RWPE2 (cell line): ENCODE data around the gene IYD.
"Not testable (repeated sequence)": the region's sequence is repeated elsewhere in the genome, so short reads cannot be mapped to it uniquely, and the experiment has no call there.

Experiments
- ATAC-seq: fragments of 200-7000 bp; cut with Tn5 transposase; 3 replicates; pipeline ENCODE4 v1.9.1; 2021; ENCODE audit warnings: low read depth
- DNase-seq: peaks from one replicate; pipeline ENCODE4 v3.0.0-alpha.2; 2020; ENCODE audit warnings: low spot score
- H3K27ac ChIP-seq: fragments of 450-650 bp; 2 replicates; pipeline ENCODE4 v1.5.1; 2017; ENCODE audit warnings: mild to moderate bottlenecking; ENCODE audit not compliant: poor library complexity, severe bottlenecking
- H3K27me3 ChIP-seq: fragments of 250-450 bp; sonication (Bioruptor Pico); 2 replicates; pipeline ENCODE4 v1.5.1; 2021; ENCODE audit warnings: mild to moderate bottlenecking, moderate library complexity; ENCODE audit not compliant: insufficient read depth, poor library complexity, severe bottlenecking
- H3K36me3 ChIP-seq: fragments of 250-450 bp; sonication (Bioruptor Pico); 2 replicates; pipeline ENCODE4 v1.5.1; 2020; ENCODE audit warnings: low read depth, mild to moderate bottlenecking, moderate library complexity
- H3K4me1 ChIP-seq: fragments of 250-450 bp; sonication (Bioruptor Pico); 2 replicates; pipeline ENCODE4 v1.5.1; 2021; ENCODE audit warnings: mild to moderate bottlenecking, moderate library complexity; ENCODE audit not compliant: insufficient read depth, poor library complexity, severe bottlenecking
- H3K4me3 ChIP-seq: fragments of 250-450 bp; sonication (Bioruptor Pico); 2 replicates; pipeline ENCODE4 v1.5.1; 2021; ENCODE audit warnings: mild to moderate bottlenecking, moderate library complexity; ENCODE audit not compliant: severe bottlenecking
- H3K9me3 ChIP-seq: fragments of 250-450 bp; sonication (Bioruptor Pico); 2 replicates; pipeline ENCODE4 v1.5.1; 2021; ENCODE audit warnings: mild to moderate bottlenecking, moderate library complexity; ENCODE audit not compliant: severe bottlenecking
- TF ChIP-seq, protein P1 (sequence below): fragments of 450-650 bp; IDR thresholded peaks from one replicate; pipeline ENCODE4 v1.5.1; 2017; ENCODE audit warnings: mild to moderate bottlenecking, moderate library complexity; ENCODE audit not compliant: poor library complexity, severe bottlenecking

The IYD gene

DNA sequence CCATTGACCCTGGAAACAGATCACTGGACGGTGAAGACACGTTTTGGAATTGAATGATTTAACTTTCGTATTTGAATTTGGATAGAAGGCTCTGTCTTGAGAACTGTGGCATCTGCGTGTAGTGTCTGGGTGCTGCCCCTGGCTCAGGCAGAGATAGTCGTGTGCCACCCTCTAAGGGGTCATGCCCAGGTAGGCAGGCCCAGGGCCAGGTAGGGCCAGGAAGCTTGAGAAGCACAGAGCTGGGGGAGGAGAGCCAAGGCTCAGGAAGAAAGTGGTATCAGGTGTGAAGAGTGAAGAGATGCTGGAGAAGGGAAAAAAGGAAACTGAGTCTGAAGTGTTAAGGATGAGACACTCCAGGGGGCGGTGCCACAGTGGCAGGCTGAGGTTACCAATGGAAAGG, 75.5 kb downstream of the IYD start:
- no peak overlapping the region for H3K4me3 ChIP-seq
- TF ChIP-seq, protein P1, sequence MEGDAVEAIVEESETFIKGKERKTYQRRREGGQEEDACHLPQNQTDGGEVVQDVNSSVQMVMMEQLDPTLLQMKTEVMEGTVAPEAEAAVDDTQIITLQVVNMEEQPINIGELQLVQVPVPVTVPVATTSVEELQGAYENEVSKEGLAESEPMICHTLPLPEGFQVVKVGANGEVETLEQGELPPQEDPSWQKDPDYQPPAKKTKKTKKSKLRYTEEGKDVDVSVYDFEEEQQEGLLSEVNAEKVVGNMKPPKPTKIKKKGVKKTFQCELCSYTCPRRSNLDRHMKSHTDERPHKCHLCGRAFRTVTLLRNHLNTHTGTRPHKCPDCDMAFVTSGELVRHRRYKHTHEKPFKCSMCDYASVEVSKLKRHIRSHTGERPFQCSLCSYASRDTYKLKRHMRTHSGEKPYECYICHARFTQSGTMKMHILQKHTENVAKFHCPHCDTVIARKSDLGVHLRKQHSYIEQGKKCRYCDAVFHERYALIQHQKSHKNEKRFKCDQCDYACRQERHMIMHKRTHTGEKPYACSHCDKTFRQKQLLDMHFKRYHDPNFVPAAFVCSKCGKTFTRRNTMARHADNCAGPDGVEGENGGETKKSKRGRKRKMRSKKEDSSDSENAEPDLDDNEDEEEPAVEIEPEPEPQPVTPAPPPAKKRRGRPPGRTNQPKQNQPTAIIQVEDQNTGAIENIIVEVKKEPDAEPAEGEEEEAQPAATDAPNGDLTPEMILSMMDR = no peak
- DNase-seq = no peak
- no peaks in the 10 kb centered on the region for H3K27me3 ChIP-seq
- no peak overlapping the region for H3K27ac ChIP-seq
- H3K36me3 ChIP-seq = no peaks in the 10 kb centered on the region
- no peaks in the 10 kb centered on the region for H3K9me3 ChIP-seq
- no peaks in the 10 kb centered on the region for H3K4me1 ChIP-seq
- no peak for ATAC-seq

DNA sequence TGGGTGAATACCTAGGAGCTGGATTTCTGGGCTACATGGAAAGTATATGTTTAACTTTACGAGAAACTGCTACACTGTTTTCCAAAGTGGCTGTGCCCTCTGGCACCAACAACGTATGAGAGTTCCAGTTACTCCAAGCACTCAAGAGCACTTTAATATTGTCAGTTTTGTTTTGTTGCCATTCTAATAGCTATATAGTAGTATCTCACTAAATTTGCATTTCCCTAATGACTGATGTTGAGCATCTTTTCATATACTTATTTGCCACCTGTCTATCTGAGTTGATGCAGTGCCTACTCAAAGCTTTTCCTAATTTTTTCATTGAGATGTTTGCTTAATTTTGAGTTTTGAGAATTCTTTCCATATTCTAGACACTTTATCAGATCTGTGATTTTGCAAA, 76.7 kb downstream of the IYD start:
- DNase-seq (no peak), ATAC-seq (no peak)
- Histone ChIP-seq H3K9me3 (no peaks in the 10 kb centered on the region), H3K27me3 (no peaks in the 10 kb centered on the region), H3K4me3 (no peak overlapping the region), H3K27ac (no peak overlapping the region), H3K36me3 (no peaks in the 10 kb centered on the region), H3K4me1 (no peaks in the 10 kb centered on the region)
- TF ChIP-seq, protein P1 = no peak

DNA sequence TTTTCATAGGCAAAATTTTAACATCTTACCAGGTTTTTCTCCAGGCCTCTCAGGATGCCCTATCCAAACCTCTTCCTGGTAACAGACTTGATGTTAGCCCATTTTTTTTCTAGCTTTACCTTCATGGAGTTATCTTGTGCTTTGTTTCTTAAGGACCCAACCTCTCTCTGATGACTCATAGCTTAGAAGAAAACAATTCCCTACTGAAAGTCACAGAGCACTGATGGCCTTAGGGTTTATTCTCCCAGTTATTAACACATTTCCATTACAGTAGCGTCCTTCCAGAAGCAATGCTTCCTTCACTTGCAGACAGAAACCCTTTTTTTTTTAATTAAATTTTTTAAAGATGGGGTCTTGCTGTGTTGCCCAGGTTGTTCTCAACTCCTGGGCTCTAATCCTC, 79.4 kb downstream of the IYD start:
- ATAC-seq (0 out of 3 replicates have a peak, but pooled peaks have one; percentile 25), DNase-seq (no peak)
- TF ChIP-seq, protein P1 = no peak
- Histone ChIP-seq H3K9me3 (no peaks in the 10 kb centered on the region), H3K4me1 (no peaks in the 10 kb centered on the region), H3K27ac (no peak overlapping the region), H3K36me3 (no peaks in the 10 kb centered on the region), H3K4me3 (no peak overlapping the region), H3K27me3 (no peaks in the 10 kb centered on the region)

DNA sequence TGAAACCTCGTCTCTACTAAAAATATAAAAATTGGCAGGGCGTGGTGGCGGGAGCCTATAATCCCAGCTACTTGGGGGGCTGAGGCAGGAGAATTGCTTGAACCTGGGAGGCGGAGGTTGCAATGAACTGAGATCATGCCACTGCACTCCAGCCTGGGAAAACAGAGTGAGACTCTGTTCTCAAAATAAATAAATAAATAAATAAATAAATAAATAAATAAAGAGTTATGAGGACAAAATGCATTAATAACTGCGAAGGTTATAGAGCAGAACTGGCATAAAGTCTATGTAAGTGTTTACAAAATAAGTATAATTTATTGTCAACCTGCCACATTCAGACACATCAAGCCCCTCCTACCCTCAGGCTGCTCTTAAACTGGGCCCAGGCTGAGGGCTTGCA, 80.2 kb downstream of the IYD start:
- H3K9me3 ChIP-seq, DNase-seq, H3K4me3 ChIP-seq, H3K4me1 ChIP-seq, H3K36me3 ChIP-seq, H3K27me3 ChIP-seq, H3K27ac ChIP-seq, ATAC-seq: not testable (repeated sequence)

DNA sequence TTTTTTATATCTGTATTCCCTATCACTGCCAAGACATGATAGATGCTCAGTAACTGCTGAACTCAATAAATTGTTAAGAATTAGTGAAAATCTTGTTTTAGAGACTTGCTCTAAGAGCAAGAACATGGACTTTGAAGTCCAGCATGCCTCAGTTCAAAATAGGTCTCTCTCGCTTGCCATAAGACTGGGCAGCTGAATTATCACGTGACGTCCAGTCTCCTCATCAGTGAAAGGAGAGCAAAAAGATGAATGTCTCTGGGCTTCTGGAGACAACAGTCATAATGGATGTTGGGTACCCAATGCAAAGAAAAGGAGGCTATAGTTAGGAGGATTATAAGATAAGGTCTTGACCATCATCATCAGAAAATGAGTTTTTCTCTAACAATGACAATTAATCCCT, 82.1 kb downstream of the IYD start:
- DNase-seq (no peak), ATAC-seq (no peak)
- Histone ChIP-seq H3K27me3 (no peaks in the 10 kb centered on the region), H3K4me1 (no peaks in the 10 kb centered on the region), H3K27ac (no peak overlapping the region), H3K9me3 (no peaks in the 10 kb centered on the region), H3K36me3 (no peaks in the 10 kb centered on the region), H3K4me3 (no peak overlapping the region)
- TF ChIP-seq, protein P1 = no peak
